WTC11 (cell line): ENCODE data around the gene KIF5A. TPM values are rescaled to one million over a fixed set of nuclear protein-coding genes. Genes with fewer than 3 reads are reported as not detected.
A peak's percentile ranks its signal among the peaks of the same experiment; 100 is the strongest.

Experiments
- ATAC-seq: fragments of 200-7000 bp; cut with Tn5 transposase; 2 replicates; pipeline ENCODE4 v1.10.0; 2021; ENCODE audit warnings: mild to moderate bottlenecking, moderate library complexity
- CTCF ChIA-PET: fragments of 300-600 bp; sonication (Branson Sonifier 250); formaldehyde crosslinking; loops from one replicate; lab custom pipeline; 2021; ENCODE audit warnings: antibody characterized with exemption; lab: Charles Lee
- POLR2A ChIA-PET: fragments of 350-600 bp; sonication (Branson Sonifier 250); formaldehyde crosslinking; loops from one replicate; lab custom pipeline; 2021; ENCODE audit warnings: antibody characterized with exemption; lab: Charles Lee
- DNase-seq: peaks from one replicate; pipeline ENCODE4 v3.0.0; 2021; ENCODE audit warnings: low spot score
- H3K27ac Mint-ChIP-seq: 2 replicates; pipeline ENCODE4 v1.8.0; 2021; ENCODE audit warnings: mixed read lengths
- H3K27me3 Mint-ChIP-seq: 2 replicates; pipeline ENCODE4 v1.8.0; 2021; ENCODE audit warnings: low read depth, mild to moderate bottlenecking, moderate library complexity, mixed read lengths
- H3K36me3 Mint-ChIP-seq: 2 replicates; pipeline ENCODE4 v1.8.0; 2021; ENCODE audit warnings: mixed read lengths
- H3K4me1 Mint-ChIP-seq: 2 replicates; pipeline ENCODE4 v1.8.0; 2022; ENCODE audit warnings: mixed read lengths
- H3K4me3 Mint-ChIP-seq: 2 replicates; pipeline ENCODE4 v1.8.0; 2021; ENCODE audit warnings: mild to moderate bottlenecking, moderate library complexity, mixed read lengths
- H3K9me3 Mint-ChIP-seq: 2 replicates; pipeline ENCODE4 v1.8.0; 2021; ENCODE audit warnings: mixed read lengths
- AFF4 ChIP-seq: sonication (generic); formaldehyde crosslinking; IDR thresholded peaks from 2 replicates; pipeline ENCODE4 v1.8.1; 2023; ENCODE audit warnings: mild to moderate bottlenecking, missing genetic modification reagents, borderline replicate concordance
- ATF3 ChIP-seq: sonication (generic); formaldehyde crosslinking; conservative IDR thresholded peaks from 2 replicates; pipeline ENCODE4 v1.8.1; 2022; ENCODE audit warnings: mild to moderate bottlenecking, missing genetic modification reagents
- CDX4 ChIP-seq: fragments of 250-450 bp; sonication (Bioruptor Pico); IDR thresholded peaks from 2 replicates; pipeline ENCODE4 v1.9.0; 2021; ENCODE audit warnings: moderate library complexity, mild to moderate bottlenecking, inconsistent platforms, borderline replicate concordance
- CREB1 ChIP-seq: sonication (generic); formaldehyde crosslinking; IDR thresholded peaks from 2 replicates; pipeline ENCODE4 v1.8.0; 2023; ENCODE audit warnings: mild to moderate bottlenecking, missing genetic modification reagents
- ETV6 ChIP-seq: sonication (generic); formaldehyde crosslinking; IDR thresholded peaks from 2 replicates; pipeline ENCODE4 v1.8.1; 2022; ENCODE audit warnings: mild to moderate bottlenecking, missing genetic modification reagents
- IRF2 ChIP-seq: sonication (generic); formaldehyde crosslinking; IDR thresholded peaks from 2 replicates; pipeline ENCODE4 v1.8.0; 2022; ENCODE audit warnings: low read depth, missing genetic modification reagents, borderline replicate concordance
- MAX ChIP-seq: sonication (generic); formaldehyde crosslinking; IDR thresholded peaks from 2 replicates; pipeline ENCODE4 v1.8.0; 2022; ENCODE audit warnings: mild to moderate bottlenecking, missing genetic modification reagents
- NFATC4 ChIP-seq: fragments of 250-450 bp; sonication (Bioruptor Pico); IDR thresholded peaks from 2 replicates; pipeline ENCODE4 v1.9.0; 2021; ENCODE audit warnings: mild to moderate bottlenecking
- NFYB ChIP-seq: sonication (generic); formaldehyde crosslinking; conservative IDR thresholded peaks from 2 replicates; pipeline ENCODE4 v1.8.0; 2022; ENCODE audit warnings: low read depth, missing genetic modification reagents
- NR3C1 ChIP-seq: sonication (generic); formaldehyde crosslinking; conservative IDR thresholded peaks from 2 replicates; pipeline ENCODE4 v1.8.1; 2023; ENCODE audit warnings: low read depth, mild to moderate bottlenecking, missing genetic modification reagents
- PRDM15 ChIP-seq: sonication (generic); formaldehyde crosslinking; IDR thresholded peaks from 2 replicates; pipeline ENCODE4 v1.8.0; 2022; ENCODE audit warnings: missing genetic modification reagents
- PRRX2 ChIP-seq: fragments of 250-450 bp; sonication (Bioruptor Pico); IDR thresholded peaks from 2 replicates; pipeline ENCODE4 v1.8.0; 2021; ENCODE audit warnings: mild to moderate bottlenecking
- RELA ChIP-seq: sonication (generic); formaldehyde crosslinking; IDR thresholded peaks from 2 replicates; pipeline ENCODE4 v1.8.1; 2022; ENCODE audit warnings: missing genetic modification reagents, mild to moderate bottlenecking, borderline replicate concordance
- SMAD3 ChIP-seq: sonication (generic); formaldehyde crosslinking; IDR thresholded peaks from 2 replicates; pipeline ENCODE4 v1.8.0; 2022; ENCODE audit warnings: missing genetic modification reagents, mild to moderate bottlenecking, borderline replicate concordance
- SOX15 ChIP-seq: fragments of 250-450 bp; sonication (Bioruptor Pico); IDR thresholded peaks from 2 replicates; pipeline ENCODE4 v1.9.0; 2021; ENCODE audit warnings: mild to moderate bottlenecking
- SP1 ChIP-seq: sonication (generic); formaldehyde crosslinking; conservative IDR thresholded peaks from 2 replicates; pipeline ENCODE4 v1.8.1; 2022; ENCODE audit warnings: missing genetic modification reagents
- USF2 ChIP-seq: sonication (generic); formaldehyde crosslinking; IDR thresholded peaks from 2 replicates; pipeline ENCODE4 v1.8.1; 2023; ENCODE audit warnings: mild to moderate bottlenecking, missing genetic modification reagents, moderate library complexity
- total RNA-seq: library from RNA; stranded (reverse); gene quantifications from 3 replicates; pipeline ENCODE4 v1.2.3, GENCODE V29; 2021
- TF ChIP-seq, protein P1 (sequence below): sonication (generic); formaldehyde crosslinking; IDR thresholded peaks from 2 replicates; pipeline ENCODE4 v1.8.0; 2022; ENCODE audit warnings: mild to moderate bottlenecking, missing genetic modification reagents

Gene KIF5A
- total RNA-seq, 1 experiment from 2014 or later: 16.1 TPM

- H3K27me3 Mint-ChIP-seq: peaks cover 76% of the 10 kb centered on the region
- no peak for DNase-seq
- H3K4me3 Mint-ChIP-seq: no peak overlapping the region
- peaks cover 3% of the 10 kb centered on the region; the same call in 1 of the 2 replicates for H3K36me3 Mint-ChIP-seq
- H3K27ac Mint-ChIP-seq: no peak overlapping the region
- POLR2A ChIA-PET: interaction anchor here (0.6 to 1.2 kb wide), 2 partner anchors 8 to 90 kb away, joined by 3 read pairs; no protein-coding TSS in a partner anchor
- CTCF ChIA-PET: interaction anchor here (0.6 to 5.1 kb wide), 15 partner anchors 14 to 399 kb away, joined by 3 to 38 read pairs (median 5); partner anchors contain the start of genes B4GALNT1, DCTN2, OS9 and PIP4K2C
- ATAC-seq: no peak
- peaks cover 33% of the 10 kb centered on the region for H3K4me1 Mint-ChIP-seq
- TF ChIP-seq PRDM15 (CRISPR knock-in tag) (peak; percentile 39; the same call in 1 of the 2 replicates), NR3C1 (no peak)
- H3K9me3 Mint-ChIP-seq: no peaks in the 10 kb centered on the region
These were observed 63.7 kb downstream of the KIF5A start for GRCh38 chr12:57613427-57614109.

GRCh38 chr12:57614178-57614947 lies 64.5 kb downstream of the KIF5A start:
- DNase-seq (peak; percentile 77), ATAC-seq (peak; percentile 65)
- CTCF ChIA-PET: interaction anchor here (0.6 to 5.1 kb wide), 16 partner anchors 13 to 400 kb away, joined by 3 to 38 read pairs (median 4); partner anchors contain the start of genes B4GALNT1, DCTN2, INHBE and OS9
- no peak overlapping the region for H3K4me3 Mint-ChIP-seq
- H3K36me3 Mint-ChIP-seq: peaks cover 5% of the 10 kb centered on the region
- TF ChIP-seq MAX (CRISPR knock-in tag) (no peak), NR3C1 (no peak), AFF4 (CRISPR knock-in tag) (no peak), NFATC4 (CRISPR knock-in tag) (no peak), RELA (CRISPR knock-in tag) (no peak), CREB1 (CRISPR knock-in tag) (no peak), IRF2 (CRISPR knock-in tag) (no peak), ETV6 (CRISPR knock-in tag) (no peak), PRRX2 (no peak), NFYB (CRISPR knock-in tag) (peak; percentile 53), CDX4 (CRISPR knock-in tag) (no peak), SOX15 (CRISPR knock-in tag) (no peak), SMAD3 (CRISPR knock-in tag) (no peak), ATF3 (CRISPR knock-in tag) (no peak), USF2 (CRISPR knock-in tag) (peak; percentile 83), SP1 (CRISPR knock-in tag) (no peak)
- TF ChIP-seq, protein P1, sequence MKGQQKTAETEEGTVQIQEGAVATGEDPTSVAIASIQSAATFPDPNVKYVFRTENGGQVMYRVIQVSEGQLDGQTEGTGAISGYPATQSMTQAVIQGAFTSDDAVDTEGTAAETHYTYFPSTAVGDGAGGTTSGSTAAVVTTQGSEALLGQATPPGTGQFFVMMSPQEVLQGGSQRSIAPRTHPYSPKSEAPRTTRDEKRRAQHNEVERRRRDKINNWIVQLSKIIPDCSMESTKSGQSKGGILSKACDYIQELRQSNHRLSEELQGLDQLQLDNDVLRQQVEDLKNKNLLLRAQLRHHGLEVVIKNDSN (CRISPR knock-in tag): peak; percentile 87
- no peaks in the 10 kb centered on the region for H3K9me3 Mint-ChIP-seq
- H3K27ac Mint-ChIP-seq: no peak overlapping the region
- H3K4me1 Mint-ChIP-seq: peaks cover 31% of the 10 kb centered on the region
- H3K27me3 Mint-ChIP-seq: peaks cover 84% of the 10 kb centered on the region
- POLR2A ChIA-PET: interaction anchor here (0.6 to 1.2 kb wide), 3 partner anchors 9 to 91 kb away, joined by 3 read pairs; no protein-coding TSS in a partner anchor
